ENCODE measurements around the gene COL19A1. TPM values are rescaled to one million over a fixed set of nuclear protein-coding genes. Genes with fewer than 3 reads are reported as not detected.

The COL19A1 gene
- total RNA-seq, 1 experiment from 2014 or later: not detected

DNA sequence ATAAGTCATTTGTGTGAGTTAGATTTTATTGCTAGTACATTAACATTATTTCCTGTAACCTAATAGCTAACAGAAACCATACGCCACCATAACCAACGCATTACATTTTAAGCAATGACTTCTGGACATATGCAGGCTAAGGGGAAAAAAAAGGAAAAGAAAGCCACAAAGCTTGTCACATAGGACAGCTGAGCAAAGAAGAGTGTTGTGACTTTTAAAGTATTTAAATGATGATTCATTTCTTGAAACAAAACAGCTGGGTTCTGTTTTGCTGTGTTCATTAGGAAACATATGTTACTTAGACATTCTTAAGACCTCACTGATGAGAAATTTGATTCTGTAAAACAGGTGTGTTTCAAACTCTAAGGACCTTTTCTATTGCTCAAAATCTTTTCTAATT lies 265.2 kb downstream of the COL19A1 start:
- Histone ChIP-seq H3K4me1 (ENCODE audit: control insufficient read depth, insufficient read depth, low read length) (no peaks in the 10 kb centered on the region), H3K36me3 (ENCODE audit: control insufficient read depth, insufficient read depth, low read length) (no peaks in the 10 kb centered on the region), H3K27me3 (ENCODE audit: control insufficient read depth, insufficient read depth, low read length) (no peaks in the 10 kb centered on the region), H3K9me3 (ENCODE audit: control insufficient read depth, insufficient read depth, low read depth, low read length) (no peaks in the 10 kb centered on the region), H3K4me3 (ENCODE audit: low read depth in 2 of 2, low read length in 2 of 2) (no peak overlapping the region), H3K27ac (ENCODE audit: low read length) (no peak overlapping the region)
- no peak for ATAC-seq
- no TSS peak for BruUV-seq (replicated peaks)
- in situ Hi-C loops (cut with HindIII; ENCODE audit: low pct_unique_long_range_greater_than_20kb, low sequenced_read_pairs): no loop called here
- TF ChIP-seq SIN3A (IDR thresholded peaks at IDR 0.05; ENCODE audit: borderline replicate concordance, insufficient read depth, low read depth, low read length): no peak
- TF ChIP-seq, protein P1, sequence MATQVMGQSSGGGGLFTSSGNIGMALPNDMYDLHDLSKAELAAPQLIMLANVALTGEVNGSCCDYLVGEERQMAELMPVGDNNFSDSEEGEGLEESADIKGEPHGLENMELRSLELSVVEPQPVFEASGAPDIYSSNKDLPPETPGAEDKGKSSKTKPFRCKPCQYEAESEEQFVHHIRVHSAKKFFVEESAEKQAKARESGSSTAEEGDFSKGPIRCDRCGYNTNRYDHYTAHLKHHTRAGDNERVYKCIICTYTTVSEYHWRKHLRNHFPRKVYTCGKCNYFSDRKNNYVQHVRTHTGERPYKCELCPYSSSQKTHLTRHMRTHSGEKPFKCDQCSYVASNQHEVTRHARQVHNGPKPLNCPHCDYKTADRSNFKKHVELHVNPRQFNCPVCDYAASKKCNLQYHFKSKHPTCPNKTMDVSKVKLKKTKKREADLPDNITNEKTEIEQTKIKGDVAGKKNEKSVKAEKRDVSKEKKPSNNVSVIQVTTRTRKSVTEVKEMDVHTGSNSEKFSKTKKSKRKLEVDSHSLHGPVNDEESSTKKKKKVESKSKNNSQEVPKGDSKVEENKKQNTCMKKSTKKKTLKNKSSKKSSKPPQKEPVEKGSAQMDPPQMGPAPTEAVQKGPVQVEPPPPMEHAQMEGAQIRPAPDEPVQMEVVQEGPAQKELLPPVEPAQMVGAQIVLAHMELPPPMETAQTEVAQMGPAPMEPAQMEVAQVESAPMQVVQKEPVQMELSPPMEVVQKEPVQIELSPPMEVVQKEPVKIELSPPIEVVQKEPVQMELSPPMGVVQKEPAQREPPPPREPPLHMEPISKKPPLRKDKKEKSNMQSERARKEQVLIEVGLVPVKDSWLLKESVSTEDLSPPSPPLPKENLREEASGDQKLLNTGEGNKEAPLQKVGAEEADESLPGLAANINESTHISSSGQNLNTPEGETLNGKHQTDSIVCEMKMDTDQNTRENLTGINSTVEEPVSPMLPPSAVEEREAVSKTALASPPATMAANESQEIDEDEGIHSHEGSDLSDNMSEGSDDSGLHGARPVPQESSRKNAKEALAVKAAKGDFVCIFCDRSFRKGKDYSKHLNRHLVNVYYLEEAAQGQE (IDR thresholded peaks at IDR 0.05; ENCODE audit: insufficient read depth in 1 of 2, low read depth in 2 of 2, low read length in 1 of 2): no peak
- no peak for DNase-seq (ENCODE audit: low read depth, low spot score)
- intact Hi-C loops (cut with micrococcal nuclease; ENCODE audit: unreplicated experiment): no loop called here
- POLR2A ChIA-PET: no interaction called here
- CTCF ChIA-PET: no interaction called here

DNA sequence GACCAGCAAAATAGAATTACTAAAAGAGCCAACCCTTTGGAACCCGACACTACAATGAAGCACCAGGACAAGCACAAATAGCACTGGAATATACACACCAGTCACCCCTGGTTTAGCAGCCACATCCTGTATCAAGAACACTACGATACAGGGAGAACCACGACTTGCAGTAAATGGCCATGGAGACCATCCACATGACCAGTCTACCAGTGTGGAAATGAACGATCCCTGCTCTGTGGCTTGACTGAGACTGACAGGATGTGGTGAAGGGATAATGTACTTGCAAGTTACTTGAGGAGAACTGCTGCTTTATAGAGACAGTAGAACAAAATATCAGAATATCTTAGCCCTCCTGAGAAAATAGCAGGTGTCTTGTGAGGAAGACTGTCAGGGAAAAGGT lies 266.9 kb downstream of the COL19A1 start:
- no peak for DNase-seq (ENCODE audit: low read depth, low spot score)
- TF ChIP-seq, protein P2, sequence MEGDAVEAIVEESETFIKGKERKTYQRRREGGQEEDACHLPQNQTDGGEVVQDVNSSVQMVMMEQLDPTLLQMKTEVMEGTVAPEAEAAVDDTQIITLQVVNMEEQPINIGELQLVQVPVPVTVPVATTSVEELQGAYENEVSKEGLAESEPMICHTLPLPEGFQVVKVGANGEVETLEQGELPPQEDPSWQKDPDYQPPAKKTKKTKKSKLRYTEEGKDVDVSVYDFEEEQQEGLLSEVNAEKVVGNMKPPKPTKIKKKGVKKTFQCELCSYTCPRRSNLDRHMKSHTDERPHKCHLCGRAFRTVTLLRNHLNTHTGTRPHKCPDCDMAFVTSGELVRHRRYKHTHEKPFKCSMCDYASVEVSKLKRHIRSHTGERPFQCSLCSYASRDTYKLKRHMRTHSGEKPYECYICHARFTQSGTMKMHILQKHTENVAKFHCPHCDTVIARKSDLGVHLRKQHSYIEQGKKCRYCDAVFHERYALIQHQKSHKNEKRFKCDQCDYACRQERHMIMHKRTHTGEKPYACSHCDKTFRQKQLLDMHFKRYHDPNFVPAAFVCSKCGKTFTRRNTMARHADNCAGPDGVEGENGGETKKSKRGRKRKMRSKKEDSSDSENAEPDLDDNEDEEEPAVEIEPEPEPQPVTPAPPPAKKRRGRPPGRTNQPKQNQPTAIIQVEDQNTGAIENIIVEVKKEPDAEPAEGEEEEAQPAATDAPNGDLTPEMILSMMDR (IDR thresholded peaks at IDR 0.05): no peak
- TF ChIP-seq, protein P1 (IDR thresholded peaks at IDR 0.05; ENCODE audit: insufficient read depth in 1 of 2, low read depth in 2 of 2, low read length in 1 of 2): no peak
- TF ChIP-seq TCF7L2 (IDR thresholded peaks at IDR 0.05; ENCODE audit: low read depth, low read length) (no peak), SIN3A (IDR thresholded peaks at IDR 0.05; ENCODE audit: borderline replicate concordance, insufficient read depth, low read depth, low read length) (no peak), POLR2AphosphoS5 (IDR thresholded peaks at IDR 0.05; ENCODE audit: low read depth, low read length) (no peak)

More for the DNA sequence above, 266.9 kb downstream of the COL19A1 start:
- BruUV-seq (replicated peaks): no TSS peak
- in situ Hi-C loops (cut with HindIII; ENCODE audit: low pct_unique_long_range_greater_than_20kb, low sequenced_read_pairs) (no loop called here), intact Hi-C loops (cut with micrococcal nuclease; ENCODE audit: unreplicated experiment) (no loop called here)
- Histone ChIP-seq H3K9me3 (ENCODE audit: control insufficient read depth, insufficient read depth, low read depth, low read length) (no peaks in the 10 kb centered on the region), H3K36me3 (ENCODE audit: control insufficient read depth, insufficient read depth, low read length) (no peaks in the 10 kb centered on the region), H3K4me3 (ENCODE audit: low read depth in 2 of 2, low read length in 2 of 2) (no peak overlapping the region), H3K27ac (ENCODE audit: low read length) (no peak overlapping the region), H3K4me1 (ENCODE audit: control insufficient read depth, insufficient read depth, low read length) (no peaks in the 10 kb centered on the region), H3K27me3 (ENCODE audit: control insufficient read depth, insufficient read depth, low read length) (no peaks in the 10 kb centered on the region)
- CTCF ChIA-PET: no interaction called here
- ATAC-seq: no peak
- POLR2A ChIA-PET: no interaction called here
